GM19324 (cell line): ENCODE measurements around the gene MSI2.

Experiments used
- ATAC-seq: cut with Tn5 transposase; IDR thresholded peaks from one replicate; pipeline ENCODE4 v1.9.1; 2021; ENCODE audit warnings: mild to moderate bottlenecking, moderate library complexity; ENCODE audit not compliant: unreplicated experiment, low FRiP score

Gene MSI2

DNA sequence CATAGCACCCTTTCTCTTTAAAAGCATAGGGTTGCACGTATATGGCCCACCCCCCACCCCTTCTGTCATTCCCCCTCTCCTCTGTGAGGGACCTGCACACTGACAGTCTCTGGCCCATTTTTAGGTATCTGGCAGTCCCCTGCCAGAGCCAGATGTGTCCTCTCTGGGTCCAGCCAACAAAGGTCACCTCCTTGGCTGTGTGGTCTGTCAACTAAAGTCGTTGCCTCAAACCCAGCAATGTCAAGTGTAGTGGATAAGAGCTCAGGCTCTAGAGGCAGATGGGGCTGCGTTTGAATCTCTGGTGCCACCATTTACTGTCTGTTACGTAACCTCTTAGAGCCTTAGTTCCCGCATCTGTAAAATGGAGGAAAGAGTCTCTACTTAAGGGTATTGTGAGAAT, 211.5 kb downstream of the MSI2 start:
- ATAC-seq: no peak

DNA sequence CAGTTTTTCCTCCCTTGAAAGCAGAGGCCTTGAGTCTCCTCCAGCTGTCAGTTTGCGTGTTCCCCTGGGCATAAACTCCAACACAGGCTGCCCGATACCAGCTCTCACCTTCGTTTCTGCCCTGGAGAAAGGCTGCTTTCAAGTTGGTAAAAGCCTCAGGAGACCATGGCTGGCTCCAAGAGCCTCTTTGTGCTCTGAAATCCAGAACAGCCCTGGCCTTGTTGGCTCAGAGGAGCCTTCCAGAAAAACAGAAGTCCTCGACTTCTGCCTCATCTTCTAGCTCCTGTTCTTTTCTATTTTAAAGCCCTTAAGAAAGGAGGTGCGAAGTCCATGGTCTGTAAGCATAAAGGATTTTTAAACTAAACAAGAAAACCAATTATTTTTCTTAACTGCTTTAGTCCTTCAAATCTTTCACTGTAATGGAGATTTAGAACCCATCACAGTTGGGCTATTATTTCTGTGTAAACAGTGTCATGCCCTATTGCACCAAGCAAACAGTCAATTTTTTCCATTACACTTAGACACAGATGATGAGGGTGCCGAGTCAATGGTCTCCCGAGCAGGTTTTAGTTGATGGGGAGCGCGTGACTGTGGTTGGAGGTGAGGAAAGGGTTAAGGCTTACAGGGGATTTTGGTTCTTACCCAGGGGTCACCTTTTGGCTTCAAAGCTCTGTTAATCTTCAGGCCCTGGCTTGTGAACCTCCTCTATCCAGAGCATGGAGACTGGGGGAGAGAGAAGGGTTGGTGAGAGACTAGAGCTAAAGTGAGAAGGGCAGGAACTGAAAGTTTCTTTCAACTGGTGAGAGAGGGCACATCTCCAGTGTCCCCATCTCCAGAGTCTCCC, 212.8 kb downstream of the MSI2 start:
- ATAC-seq: no peak

DNA sequence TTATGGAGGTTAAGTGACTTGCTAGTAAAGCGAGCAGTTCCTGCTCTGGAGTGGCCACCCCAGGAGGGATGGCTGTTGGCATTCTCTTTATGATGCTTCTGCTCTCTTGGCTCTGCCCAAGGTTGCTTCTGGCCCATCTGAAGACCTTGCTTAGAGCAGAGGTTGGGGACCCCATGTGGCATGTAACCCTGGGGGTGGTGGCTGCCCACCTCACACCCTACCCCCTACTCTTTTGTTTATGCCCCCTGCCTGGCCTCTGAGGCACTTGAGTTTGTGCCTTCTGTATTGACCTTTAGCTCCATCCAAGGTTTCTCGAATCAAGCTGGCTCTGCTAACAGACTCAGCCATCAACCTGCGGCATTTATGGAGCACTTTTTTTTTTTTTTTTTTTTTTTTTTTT, 214.6 kb downstream of the MSI2 start:
- ATAC-seq: no peak

DNA sequence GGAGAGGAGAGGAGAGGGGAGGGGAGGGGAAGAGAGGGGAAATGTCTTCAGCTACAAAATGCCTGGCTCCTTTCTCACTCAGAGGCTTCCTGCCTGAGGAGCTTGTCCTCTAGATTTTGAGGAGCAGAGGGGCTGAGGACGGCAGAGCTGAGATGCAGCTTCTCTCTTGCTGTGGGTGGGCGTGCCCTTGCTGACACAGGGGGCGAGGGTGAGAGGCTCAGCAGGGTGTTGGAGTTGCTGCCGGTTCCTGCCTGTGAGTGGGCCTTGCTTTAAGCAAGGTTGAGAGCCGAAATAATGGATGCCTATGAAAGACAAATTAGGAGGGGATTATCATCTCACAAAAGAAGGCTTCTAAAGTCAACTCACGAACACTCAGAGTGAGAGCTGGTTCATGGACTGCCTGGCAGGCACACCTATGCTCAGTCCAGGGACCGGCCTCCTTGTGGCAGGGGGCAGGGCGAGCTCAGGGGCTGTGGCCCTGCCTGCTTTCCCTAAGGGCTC, 215.6 kb downstream of the MSI2 start:
- no peak for ATAC-seq

DNA sequence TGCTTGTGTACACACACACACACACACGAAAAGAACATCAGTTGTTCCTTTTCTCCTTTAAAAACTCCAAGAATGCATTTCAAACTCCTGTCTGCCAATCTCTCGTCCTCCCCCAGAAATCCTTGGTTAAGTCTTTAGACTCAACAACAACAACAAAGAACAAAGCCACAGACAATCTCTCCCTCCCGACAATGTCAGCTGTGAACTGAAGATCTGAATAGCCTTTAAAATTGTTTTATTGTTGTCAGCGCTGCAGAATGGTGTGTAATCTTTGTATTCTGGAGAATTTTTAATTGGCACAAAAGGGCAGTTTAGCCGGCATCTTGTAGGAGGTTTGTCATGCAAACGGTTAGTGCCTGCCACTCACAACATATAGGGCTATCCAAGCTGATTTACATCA, 219.5 kb downstream of the MSI2 start:
- no peak for ATAC-seq

DNA sequence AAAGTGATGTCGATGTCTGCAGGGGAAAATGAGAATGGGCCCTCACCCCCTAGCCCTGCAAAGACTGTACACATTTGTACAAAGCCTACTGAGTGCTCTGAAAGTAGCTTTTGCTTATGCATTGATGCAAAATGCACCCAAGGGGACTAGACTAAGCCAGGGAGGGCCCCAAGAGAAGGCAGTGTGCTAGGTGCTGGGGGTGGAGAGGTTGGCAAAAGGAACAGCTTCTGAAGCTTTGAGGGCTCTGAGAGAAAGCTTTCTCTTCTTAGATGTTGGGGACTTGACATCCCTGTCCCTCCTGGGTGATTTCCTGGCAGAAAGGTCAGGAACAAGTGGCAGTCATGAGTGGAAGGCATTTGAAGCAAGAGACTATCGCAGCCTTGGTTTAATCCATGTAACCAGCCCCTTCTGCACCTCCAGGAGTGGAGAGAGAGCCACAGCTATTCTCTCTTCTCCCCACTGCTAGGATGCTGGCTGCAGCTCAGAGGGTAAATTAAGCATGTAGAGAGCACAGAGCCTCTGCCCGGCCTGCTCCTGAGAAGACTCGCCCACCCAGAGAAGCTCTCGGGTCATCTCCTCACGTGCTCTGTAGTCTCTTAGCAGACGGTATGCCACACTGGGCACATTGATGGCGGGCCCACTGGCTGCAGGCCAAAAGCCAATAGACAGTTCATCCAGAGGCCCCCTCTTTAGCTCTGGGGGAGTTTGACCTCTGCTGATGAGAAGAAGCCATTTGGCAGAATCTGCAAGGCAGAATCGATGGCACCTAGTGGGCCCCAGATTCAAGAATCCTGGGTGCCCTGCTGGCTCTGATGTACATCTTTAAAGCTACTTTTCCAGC, 221.4 kb downstream of the MSI2 start:
- no peak for ATAC-seq

DNA sequence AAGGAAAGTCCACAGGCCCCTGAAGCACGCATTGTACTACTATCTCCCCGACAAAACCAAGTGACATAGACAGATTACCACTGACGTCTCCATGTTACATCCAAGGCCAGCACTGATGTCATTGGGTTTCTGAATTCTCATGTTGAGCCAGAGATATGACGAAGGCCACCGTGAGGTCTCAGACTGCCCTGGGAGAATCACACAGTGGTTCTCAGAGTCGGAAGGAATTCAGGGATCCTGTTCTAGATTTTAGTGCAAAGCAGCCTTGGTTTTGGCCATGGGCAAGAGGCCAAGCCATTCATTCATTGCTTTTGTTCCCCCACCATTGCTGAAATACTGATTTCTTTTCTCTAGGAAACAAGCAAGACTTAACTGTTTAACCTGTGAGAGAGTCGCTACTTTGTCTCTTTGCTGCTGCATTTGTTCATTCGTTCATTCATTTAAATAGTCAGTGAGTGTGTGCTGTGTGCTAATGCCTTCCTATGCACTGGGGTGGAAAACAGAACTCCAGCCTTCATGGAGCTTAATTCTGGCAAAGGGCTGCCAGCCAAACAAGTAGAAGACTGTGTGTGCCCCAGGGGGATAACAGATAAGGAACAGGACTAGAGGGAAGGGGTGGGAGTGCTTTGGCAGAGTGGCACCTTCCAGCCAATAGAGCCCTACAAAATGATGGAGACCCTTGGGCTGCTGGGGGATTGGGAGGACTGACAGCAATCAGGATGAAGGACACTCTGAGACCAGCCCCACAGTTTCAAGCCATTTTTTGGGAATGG, 222.3 kb downstream of the MSI2 start:
- ATAC-seq: no peak

DNA sequence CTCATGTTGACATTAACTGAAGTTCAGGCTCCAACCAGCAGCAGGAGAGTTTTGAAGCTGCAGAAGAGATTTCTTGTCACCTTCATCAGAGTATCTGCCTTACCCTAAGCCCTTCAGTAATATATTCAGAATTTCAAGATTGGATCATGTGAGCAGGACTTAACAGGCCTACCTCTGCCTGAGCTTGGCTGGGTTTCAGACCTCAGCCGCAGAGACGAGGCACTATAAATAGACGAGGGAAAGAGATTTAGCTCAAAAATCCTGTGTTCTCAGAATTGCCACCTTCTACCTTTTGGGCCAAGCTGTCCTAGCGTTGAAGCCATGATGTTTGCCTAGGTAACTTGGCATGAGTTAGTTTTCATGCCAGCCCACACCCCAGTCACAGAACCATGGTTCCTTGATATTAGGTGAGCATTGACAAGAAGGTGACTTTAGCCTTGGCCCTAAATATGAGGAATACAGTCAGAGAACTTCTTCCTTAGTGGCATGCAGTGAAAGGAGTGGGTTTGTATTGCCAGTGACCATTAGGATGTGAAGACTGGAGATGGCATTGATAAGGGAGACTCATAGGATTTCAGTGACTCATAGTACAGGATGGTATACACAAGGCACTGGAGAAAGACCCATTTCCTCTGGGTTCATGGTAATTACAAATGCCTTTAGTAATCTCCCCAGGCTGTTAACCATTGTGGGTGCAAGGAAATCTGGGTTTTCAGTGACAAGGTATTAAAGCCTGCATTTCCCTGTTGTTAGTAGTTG, 224.3 kb downstream of the MSI2 start:
- no peak for ATAC-seq

DNA sequence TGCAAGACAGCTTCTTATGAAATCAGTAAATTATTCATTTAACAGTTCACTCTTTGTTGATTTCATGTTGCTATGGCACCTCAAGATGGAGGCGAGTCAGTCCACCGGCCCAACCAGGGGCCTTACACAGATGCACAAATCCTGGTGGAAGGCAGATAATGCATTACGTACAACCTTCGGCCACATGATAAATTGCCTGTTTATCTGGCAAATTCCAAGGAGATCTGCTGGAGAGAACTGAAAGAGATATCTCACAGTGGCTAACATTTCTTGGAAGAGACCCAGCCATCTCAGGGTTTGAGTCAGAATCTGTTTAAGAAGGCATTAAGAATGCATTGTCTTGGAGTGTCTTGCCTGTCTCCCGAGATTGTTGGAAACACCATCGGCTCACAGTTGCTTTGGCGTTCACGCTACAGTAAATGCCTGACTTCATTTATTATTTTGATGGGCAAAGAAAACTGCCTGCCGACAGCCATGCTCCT, 225.6 kb downstream of the MSI2 start:
- ATAC-seq: no peak

DNA sequence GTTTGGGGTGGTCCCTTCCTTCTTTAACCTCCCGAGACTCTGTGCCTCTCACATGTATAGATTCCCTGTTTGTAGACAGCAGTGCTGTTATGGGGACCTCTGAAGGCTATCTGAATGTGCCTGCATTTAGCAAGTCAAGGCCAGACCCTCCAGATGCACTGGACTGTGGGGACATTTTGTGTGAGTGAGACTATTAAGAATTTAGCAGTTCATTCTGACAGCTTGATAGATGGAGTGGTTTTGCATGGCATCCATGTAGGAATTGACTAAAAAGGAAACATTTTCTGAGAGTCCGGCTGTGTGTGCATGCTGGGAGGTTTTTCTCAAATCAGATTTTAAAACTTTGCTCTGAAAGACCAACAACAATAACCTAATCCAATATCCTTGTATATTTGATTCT, 226.3 kb downstream of the MSI2 start:
- no peak for ATAC-seq

DNA sequence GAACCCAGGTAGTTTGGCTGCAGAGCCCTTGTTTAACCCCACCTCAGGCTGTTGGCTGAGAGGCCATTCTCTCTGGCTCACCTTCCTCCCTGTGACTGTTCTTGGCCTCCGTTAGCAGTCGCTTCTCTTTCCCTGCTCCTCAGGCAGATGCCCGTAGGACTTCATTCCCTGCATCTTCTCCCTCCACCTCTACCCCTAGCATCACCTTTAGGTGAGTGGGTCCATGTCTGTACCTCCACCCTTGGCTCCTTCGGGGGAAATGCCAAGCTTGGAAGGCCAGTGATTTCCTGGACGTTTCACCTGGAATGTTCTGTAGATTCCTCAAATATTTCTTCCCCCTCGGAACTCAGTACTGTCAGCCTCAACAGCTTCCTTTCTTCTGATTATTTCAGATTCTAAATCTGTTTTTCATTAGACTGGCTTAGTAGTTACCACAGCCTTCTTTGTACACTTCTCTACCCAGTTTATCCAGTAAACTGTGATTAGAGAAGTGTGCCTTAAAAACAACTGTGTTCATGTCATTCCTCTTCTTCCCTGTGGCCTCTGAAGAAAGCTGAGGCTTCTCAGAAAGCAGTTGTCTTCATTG, 227.9 kb downstream of the MSI2 start:
- ATAC-seq: no peak

DNA sequence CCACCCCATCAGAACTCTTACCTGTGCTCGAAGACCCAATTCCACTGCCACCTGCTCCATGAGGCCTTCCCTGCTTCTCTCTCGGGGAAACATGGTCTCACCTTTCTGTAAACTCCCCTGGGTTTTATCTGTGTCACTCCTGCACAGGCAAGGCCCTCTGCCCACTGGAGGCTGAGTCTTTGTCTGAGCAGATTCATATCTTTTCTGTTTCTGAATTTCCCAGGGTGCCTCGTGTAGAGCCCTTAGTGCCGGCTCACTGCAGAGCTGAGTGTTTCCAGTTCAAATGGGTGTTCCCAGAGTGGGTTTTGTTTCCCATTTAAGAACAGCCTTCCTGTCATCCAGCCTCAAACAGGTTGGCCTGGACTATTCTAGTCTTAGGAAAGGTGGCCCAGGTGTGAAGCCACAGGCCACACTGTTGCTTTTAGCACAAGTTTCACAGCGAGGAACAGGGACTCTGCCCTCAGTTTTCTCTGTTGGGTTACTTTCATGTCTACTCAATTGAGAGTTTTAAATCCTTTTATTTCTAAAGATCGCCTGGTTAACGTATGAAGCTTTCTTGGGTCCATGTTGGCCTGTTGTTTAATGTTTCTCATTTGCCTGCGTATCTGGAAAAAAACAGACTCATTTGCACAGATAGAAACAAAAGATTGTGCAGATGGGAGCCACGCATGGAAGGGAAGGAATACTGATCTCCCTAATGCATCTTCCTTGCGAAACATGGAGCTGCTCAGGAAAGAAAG, 228.7 kb downstream of the MSI2 start:
- ATAC-seq: no peak

DNA sequence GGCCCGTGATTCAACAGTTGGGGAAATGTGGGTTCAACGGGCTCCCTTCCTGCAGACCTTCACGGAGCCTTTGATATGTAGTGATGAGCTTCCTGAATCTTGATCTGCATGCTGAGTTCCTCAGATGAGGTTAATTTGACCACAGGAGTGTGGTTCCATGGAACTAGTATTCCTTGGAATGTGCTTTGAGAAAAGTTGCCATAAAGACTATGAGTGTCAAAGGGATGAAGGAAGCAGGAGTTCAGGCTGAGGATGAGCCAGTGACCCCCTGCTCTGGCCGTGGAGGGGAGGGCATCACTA, 229.2 kb downstream of the MSI2 start:
- no peak for ATAC-seq

DNA sequence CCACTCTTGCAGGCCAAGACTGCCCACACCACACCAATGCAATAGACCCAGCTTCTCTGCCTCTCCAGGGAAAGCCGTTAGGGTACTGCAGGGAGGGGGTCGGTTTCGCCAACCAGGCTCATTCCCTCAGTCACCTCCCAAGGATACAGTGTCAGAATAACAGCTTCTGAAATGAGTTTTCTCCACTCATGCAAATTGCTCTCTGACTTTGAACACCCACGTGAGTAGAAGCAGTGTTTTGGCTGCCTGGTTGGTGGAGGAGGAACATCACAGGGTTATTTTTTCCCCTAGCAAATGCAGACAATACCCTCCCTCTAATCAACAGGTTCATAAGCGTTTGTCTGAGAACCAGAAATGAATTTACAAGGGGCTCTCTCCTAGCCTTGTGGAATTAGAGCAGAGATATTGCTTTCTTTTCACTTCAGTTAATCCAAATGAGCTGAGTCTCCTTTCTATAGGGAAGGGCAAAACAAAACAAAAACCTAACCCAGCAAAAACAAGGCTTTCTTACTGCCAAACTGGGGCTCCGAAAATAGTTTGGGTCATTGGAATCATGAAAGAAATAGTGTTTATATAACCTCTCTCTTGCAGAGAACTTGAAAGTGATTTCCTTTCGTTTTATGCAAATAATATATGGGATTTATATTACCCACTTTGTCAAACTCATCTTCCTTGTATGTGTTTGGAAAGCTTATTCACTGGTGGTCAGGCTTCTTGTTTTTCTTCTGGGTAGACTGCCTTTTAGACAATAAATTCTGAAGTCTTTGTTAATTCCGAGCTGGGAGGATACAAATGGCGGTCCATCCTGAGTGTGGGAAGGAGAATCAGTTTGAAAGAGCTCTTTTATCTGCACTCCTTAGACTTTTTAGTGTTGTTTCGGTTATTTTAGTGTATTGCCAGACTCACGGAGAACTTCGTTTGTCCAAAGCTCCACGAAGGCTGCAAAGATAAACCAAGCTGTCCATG, 229.9 kb downstream of the MSI2 start:
- ATAC-seq: no peak

DNA sequence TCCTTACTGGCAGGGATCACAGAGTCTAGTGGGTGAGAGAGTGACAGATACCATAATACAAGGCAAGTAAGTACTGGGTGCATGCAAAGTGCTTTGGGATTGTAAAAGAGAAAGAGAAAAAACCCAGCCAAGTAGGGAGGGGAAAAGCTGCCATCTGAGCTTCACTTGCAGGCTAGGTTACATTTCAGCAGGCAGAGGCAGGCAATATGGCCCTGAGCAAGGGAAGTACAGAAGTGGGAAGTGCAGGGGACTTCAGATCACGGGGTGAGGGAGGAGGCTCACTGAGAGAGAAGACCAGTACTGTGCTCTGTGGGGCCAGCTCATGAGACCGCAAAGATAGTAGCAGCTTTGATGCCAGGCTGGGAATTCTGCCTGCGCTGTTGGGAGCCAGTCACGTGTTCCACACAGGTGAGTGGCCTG, 230.6 kb downstream of the MSI2 start:
- no peak for ATAC-seq

DNA sequence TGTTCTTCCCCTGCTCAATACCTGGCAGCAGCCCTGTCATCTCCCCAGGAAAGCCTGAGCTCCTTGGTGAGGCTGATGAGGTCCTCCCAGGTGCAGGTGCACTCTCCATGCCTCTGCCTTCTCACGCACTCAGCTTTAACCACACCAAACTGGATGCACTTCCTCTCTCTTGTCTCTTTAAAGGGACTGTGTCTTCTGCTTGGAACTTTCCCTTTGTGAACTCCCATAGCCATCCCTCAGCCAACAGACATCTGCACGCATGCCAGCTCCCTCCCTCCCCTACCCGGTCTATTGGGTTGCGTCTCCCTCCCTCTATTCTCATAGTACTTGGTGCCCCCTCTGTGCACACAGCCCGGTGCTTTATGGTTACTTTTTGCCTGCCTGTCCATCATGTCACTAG, 231.2 kb downstream of the MSI2 start:
- no peak for ATAC-seq

DNA sequence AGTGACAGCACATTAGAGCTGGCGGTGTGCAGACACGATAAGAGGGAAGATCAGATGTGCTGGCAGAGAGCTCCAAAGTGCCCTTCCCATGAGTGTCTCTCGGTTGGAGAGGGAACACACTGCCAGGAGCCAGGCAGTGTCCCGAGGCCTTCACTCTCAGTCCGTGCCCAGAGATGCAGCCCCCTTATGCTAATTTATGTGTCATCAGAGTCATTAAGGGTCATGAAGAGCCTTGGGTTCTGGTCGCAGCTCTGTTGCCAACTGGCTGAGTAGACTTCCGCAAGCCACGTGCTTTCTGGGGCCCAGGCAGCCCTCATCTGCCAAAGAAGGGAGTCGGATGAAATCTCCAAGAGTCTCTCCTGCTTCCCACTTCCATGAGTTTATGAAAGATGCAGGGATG, 232.5 kb downstream of the MSI2 start:
- ATAC-seq: no peak

DNA sequence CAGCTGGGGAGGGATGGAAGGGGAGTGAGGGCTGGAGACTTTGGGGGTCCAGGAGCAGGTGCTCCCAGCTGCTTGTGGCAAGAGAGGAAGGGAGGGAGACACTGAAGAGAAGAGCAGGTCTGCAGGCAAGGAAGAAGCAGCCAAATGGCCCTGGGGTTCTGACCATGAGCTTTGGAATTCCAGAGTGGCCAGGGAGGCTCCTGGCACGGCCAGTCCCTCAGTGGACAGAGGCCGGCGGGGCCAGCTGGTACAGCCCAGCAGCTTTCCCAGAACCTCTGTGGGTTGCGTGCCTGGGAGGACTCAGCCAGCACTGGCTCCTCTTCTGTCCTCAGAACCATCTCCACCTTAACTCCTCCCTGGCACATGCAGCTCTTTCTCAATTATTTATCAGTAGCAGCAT, 233.0 kb downstream of the MSI2 start:
- ATAC-seq: no peak
